Body of pancreas (tissue), 4 donors: ENCODE data around the gene ZNF423.

Experiments
- POLR2A ChIP-seq, 3 donors: fragments of 450-650 bp; IDR thresholded peaks; one replicate each; pipeline ENCODE4 v1.6.1; 2016; ENCODE audit warnings: antibody characterized with exemption in 3 of 3, mild to moderate bottlenecking in 2 of 3
- TF ChIP-seq, protein P1 (sequence below), 7 experiments: fragments of 450-650 bp in 4 of 7; fragments of 200-600 bp in 3 of 7; sonication (generic) in 3 of 7; IDR thresholded peaks; one replicate each; pipeline ENCODE4 v1.5.1; 2016 to 2019; ENCODE audit warnings: antibody characterized with exemption in 7 of 7

DNA sequence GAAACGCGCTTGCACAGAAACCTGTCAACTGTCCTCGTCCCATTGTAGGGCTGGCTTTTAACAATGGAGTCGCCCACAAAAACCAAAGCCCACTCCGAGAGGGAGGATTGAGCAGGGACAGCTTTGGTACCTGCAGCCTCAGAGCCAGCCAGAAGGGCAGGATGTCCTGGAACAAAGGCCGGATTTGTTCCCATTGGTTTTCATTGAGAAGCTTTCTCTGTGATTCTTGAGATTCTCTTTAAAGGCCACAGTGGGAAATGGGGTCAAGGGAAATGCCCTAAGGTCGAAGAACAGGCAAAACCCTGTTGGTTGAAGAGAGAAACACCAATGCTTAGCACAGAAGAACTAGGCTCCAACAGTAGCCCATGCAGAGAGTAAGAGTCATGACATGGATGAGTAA lies 416.9 kb downstream of the ZNF423 start:
- TF ChIP-seq POLR2A (IDR thresholded peaks at IDR 0.05) = no peak
- TF ChIP-seq, protein P1, sequence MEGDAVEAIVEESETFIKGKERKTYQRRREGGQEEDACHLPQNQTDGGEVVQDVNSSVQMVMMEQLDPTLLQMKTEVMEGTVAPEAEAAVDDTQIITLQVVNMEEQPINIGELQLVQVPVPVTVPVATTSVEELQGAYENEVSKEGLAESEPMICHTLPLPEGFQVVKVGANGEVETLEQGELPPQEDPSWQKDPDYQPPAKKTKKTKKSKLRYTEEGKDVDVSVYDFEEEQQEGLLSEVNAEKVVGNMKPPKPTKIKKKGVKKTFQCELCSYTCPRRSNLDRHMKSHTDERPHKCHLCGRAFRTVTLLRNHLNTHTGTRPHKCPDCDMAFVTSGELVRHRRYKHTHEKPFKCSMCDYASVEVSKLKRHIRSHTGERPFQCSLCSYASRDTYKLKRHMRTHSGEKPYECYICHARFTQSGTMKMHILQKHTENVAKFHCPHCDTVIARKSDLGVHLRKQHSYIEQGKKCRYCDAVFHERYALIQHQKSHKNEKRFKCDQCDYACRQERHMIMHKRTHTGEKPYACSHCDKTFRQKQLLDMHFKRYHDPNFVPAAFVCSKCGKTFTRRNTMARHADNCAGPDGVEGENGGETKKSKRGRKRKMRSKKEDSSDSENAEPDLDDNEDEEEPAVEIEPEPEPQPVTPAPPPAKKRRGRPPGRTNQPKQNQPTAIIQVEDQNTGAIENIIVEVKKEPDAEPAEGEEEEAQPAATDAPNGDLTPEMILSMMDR (IDR thresholded peaks at IDR 0.05) = no peak
